ENCODE data around the gene ACTL8. TPM values are rescaled to one million over a fixed set of nuclear protein-coding genes. Genes with fewer than 3 reads are reported as not detected.
A peak's percentile ranks its signal among the peaks of the same experiment; 100 is the strongest.

Gene ACTL8
- total RNA-seq, 4 donors from 2014 or later: not detected

- DNase-seq (no peak), ATAC-seq (peak in 1 of 2 donors; percentile 16)
- Histone ChIP-seq H3K27ac (no peak overlapping the region), H3K9me3 (no peaks in the 10 kb centered on the region), H3K4me3 (no peak overlapping the region), H3K27me3 (no peaks in the 10 kb centered on the region), H3K36me3 (no peaks in the 10 kb centered on the region), H3K4me1 (no peaks in the 10 kb centered on the region)
- TF ChIP-seq POLR2A (IDR thresholded peaks at IDR 0.05) (no peak), CTCF (IDR thresholded peaks at IDR 0.05 in 4 of 5, conservative IDR thresholded peaks at IDR 0.05 in 1 of 5) (no peak)
- in situ Hi-C loops (cut with MboI; ENCODE audit: low sequenced_read_pairs in 4 of 4) (no loop called here), intact Hi-C loops (cut with DNase I; ENCODE audit: low total_unique reads) (no loop called here)
These were observed 118.0 kb downstream of the ACTL8 start for GRCh38 chr1:17873007-17873675.

GRCh38 chr1:17874231-17874630 is 119.1 kb downstream of the ACTL8 start:
- intact Hi-C loops (cut with DNase I; ENCODE audit: low total_unique reads): no loop called here
- Histone ChIP-seq H3K4me1 (no peaks in the 10 kb centered on the region), H3K9me3 (no peaks in the 10 kb centered on the region), H3K27me3 (no peaks in the 10 kb centered on the region), H3K27ac (no peak overlapping the region), H3K36me3 (no peaks in the 10 kb centered on the region), H3K4me3 (no peak overlapping the region)
- no peak for ATAC-seq
- TF ChIP-seq CTCF (IDR thresholded peaks at IDR 0.05 in 4 of 5, conservative IDR thresholded peaks at IDR 0.05 in 1 of 5): no peak
- no peak for TF ChIP-seq POLR2A (IDR thresholded peaks at IDR 0.05)
- in situ Hi-C loops (cut with MboI; ENCODE audit: low sequenced_read_pairs in 4 of 4): no loop called here
- no peak for DNase-seq

- Histone ChIP-seq H3K9me3 (no peaks in the 10 kb centered on the region), H3K4me3 (no peak overlapping the region), H3K4me1 (no peaks in the 10 kb centered on the region), H3K27ac (no peak overlapping the region), H3K27me3 (no peaks in the 10 kb centered on the region), H3K36me3 (no peaks in the 10 kb centered on the region)
- DNase-seq (no peak), ATAC-seq (no peak)
- TF ChIP-seq POLR2A (IDR thresholded peaks at IDR 0.05): no peak
- no peak for TF ChIP-seq CTCF (IDR thresholded peaks at IDR 0.05 in 4 of 5, conservative IDR thresholded peaks at IDR 0.05 in 1 of 5)
- in situ Hi-C loops (cut with MboI; ENCODE audit: low sequenced_read_pairs in 4 of 4): no loop called here
- intact Hi-C loops (cut with DNase I; ENCODE audit: low total_unique reads): no loop called here
These were observed 119.6 kb downstream of the ACTL8 start for GRCh38 chr1:17874710-17875109.

- Histone ChIP-seq H3K27me3 (peaks cover 0 to 2% (median 0%) of the 10 kb centered on the region in 3 donors), H3K4me3 (no peak overlapping the region), H3K27ac (no peak overlapping the region), H3K4me1 (no peaks in the 10 kb centered on the region), H3K9me3 (no peaks in the 10 kb centered on the region), H3K36me3 (no peaks in the 10 kb centered on the region)
- no peak for DNase-seq
- intact Hi-C loops (cut with DNase I; ENCODE audit: low total_unique reads) (no loop called here), in situ Hi-C loops (cut with MboI; ENCODE audit: low sequenced_read_pairs in 4 of 4) (no loop called here)
- TF ChIP-seq CTCF (IDR thresholded peaks at IDR 0.05 in 4 of 5, conservative IDR thresholded peaks at IDR 0.05 in 1 of 5): no peak
- no peak for TF ChIP-seq POLR2A (IDR thresholded peaks at IDR 0.05)
- ATAC-seq: no peak
These were observed 120.2 kb downstream of the ACTL8 start for GRCh38 chr1:17875171-17875881.
